Type B pancreatic cell (in vitro differentiated cells): ENCODE measurements around the gene PRKN. TPM values are rescaled to one million over a fixed set of nuclear protein-coding genes. Genes with fewer than 3 reads are reported as not detected.

Experiments used
- DNase-seq: peaks from one replicate; pipeline ENCODE4 v3.0.0; 2021; ENCODE audit warnings: mixed read lengths; ENCODE audit not compliant: unreplicated experiment; ENCODE audit errors: extremely low spot score
- H3K27ac Mint-ChIP-seq: 2 replicates; pipeline ENCODE4 v1.8.0; 2021; ENCODE audit warnings: mild to moderate bottlenecking, mixed read lengths
- H3K27me3 Mint-ChIP-seq: 2 replicates; pipeline ENCODE4 v1.8.0; 2021; ENCODE audit warnings: mixed read lengths
- H3K36me3 Mint-ChIP-seq: 2 replicates; pipeline ENCODE4 v1.8.0; 2021; ENCODE audit warnings: mixed read lengths
- H3K4me1 Mint-ChIP-seq: one replicate; pipeline ENCODE4 v1.8.0; 2021; ENCODE audit warnings: mixed read lengths; ENCODE audit not compliant: unreplicated experiment
- H3K4me3 Mint-ChIP-seq: 2 replicates; pipeline ENCODE4 v1.8.0; 2021; ENCODE audit warnings: mild to moderate bottlenecking, mixed read lengths
- H3K9me3 Mint-ChIP-seq: 2 replicates; pipeline ENCODE4 v1.8.0; 2021; ENCODE audit warnings: mixed read lengths
- CTCF ChIP-seq: fragments of 200-600 bp; sonication (generic); conservative IDR thresholded peaks from 2 replicates; pipeline ENCODE4 v1.5.0; 2021; ENCODE audit warnings: antibody characterized with exemption, mild to moderate bottlenecking
- total RNA-seq: library from RNA; stranded (reverse); gene quantifications from 2 replicates; pipeline ENCODE4 v1.2.1, GENCODE V29; 2021; ENCODE audit warnings: low replicate concordance

PRKN gene
- total RNA-seq, 1 donor from 2014 or later, result 6.2 TPM

- Mint-ChIP-seq H3K9me3 (peaks cover 4% of the 10 kb centered on the region), H3K27me3 (no peaks in the 10 kb centered on the region), H3K4me3 (no peak overlapping the region), H3K4me1 (peaks cover 5% of the 10 kb centered on the region), H3K27ac (no peak overlapping the region), H3K36me3 (no peaks in the 10 kb centered on the region)
- no peak for TF ChIP-seq CTCF
- no peak for DNase-seq
Observed at GRCh38 chr6:162639951-162640350, 87.6 kb downstream of the PRKN start.

DNA sequence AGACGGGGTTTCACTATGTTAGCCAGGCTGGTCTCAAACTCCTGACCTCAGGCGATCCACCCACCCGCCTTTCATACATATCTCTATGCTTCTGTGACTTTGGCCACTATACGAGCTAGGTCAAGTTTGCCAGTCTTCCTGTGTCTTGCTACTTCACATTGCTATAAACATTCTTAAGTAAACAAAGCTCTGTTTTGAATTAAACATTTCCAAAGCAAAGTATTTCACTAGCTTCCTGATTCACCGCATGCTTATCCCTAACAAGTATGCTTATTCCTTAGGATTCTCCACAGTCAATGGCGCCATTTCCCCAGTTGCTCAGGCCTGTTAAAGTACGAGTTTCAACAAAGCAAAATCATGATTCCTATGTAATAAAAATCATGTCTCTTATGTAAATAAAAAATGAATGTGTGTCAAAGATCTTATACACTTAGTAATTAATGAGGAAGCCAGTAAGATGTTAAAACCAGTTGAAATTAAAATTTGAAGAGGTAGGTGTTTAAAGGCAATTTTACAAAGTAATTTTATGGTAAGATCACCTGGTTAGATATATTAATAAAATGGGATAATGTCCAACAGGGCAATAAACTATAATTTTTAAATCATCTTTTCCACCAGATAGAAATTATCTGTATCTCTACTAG is 88.5 kb downstream of the PRKN start:
- no peak for TF ChIP-seq CTCF
- no peak overlapping the region for H3K4me3 Mint-ChIP-seq
- no peaks in the 10 kb centered on the region for H3K36me3 Mint-ChIP-seq
- peaks cover 4% of the 10 kb centered on the region for H3K9me3 Mint-ChIP-seq
- peaks cover 5% of the 10 kb centered on the region for H3K4me1 Mint-ChIP-seq
- DNase-seq, result no peak
- H3K27ac Mint-ChIP-seq, result no peak overlapping the region
- no peaks in the 10 kb centered on the region for H3K27me3 Mint-ChIP-seq

GRCh38 chr6:162637317-162637716 is 90.2 kb downstream of the PRKN start:
- Mint-ChIP-seq H3K4me3 (no peak overlapping the region), H3K27me3 (no peaks in the 10 kb centered on the region), H3K4me1 (peaks cover 5% of the 10 kb centered on the region), H3K36me3 (no peaks in the 10 kb centered on the region), H3K9me3 (peaks cover 4% of the 10 kb centered on the region), H3K27ac (no peak overlapping the region)
- TF ChIP-seq CTCF, result no peak
- no peak for DNase-seq

DNA sequence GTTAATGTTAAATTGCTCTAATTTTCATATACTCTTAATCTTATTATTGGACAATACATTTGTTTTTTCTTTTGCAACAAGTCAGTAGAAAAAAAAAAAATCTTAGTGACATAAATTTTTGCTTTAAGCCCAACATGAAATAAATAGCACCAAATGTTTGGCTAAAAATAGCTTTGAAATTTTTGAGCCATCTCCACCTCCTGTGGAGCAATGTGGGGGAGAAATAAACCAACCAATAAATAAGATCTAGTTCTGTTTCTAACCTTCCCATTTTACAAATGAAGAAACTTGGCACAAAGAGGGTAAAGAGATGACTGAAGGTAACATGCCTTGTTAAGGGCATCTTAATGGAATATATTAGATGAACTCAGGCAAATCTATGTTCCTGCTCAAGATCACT is 91.4 kb downstream of the PRKN start:
- H3K36me3 Mint-ChIP-seq, result no peaks in the 10 kb centered on the region
- peaks cover 5% of the 10 kb centered on the region for H3K4me1 Mint-ChIP-seq
- no peak overlapping the region for H3K4me3 Mint-ChIP-seq

GRCh38 chr6:162631546-162631945 is 96.0 kb downstream of the PRKN start:
- TF ChIP-seq CTCF, result no peak
- H3K9me3 Mint-ChIP-seq, result peaks cover 7% of the 10 kb centered on the region
- no peak overlapping the region for H3K4me3 Mint-ChIP-seq
- DNase-seq, result no peak
- no peak overlapping the region for H3K27ac Mint-ChIP-seq
- H3K36me3 Mint-ChIP-seq, result no peaks in the 10 kb centered on the region
- H3K4me1 Mint-ChIP-seq, result no peaks in the 10 kb centered on the region
- H3K27me3 Mint-ChIP-seq, result no peaks in the 10 kb centered on the region

More for the DNA sequence above, 91.4 kb downstream of the PRKN start:
- Mint-ChIP-seq H3K27ac (no peak overlapping the region), H3K27me3 (no peaks in the 10 kb centered on the region), H3K9me3 (peaks cover 4% of the 10 kb centered on the region)
- no peak for DNase-seq
- no peak for TF ChIP-seq CTCF
